Stomach (tissue), 9 donors: Measurements from ENCODE around the gene CCNK. TPM values are rescaled to one million over a fixed set of nuclear protein-coding genes. Genes with fewer than 3 reads are reported as not detected.

ENCODE experiments used
- DNase-seq, 2 donors: peaks; one replicate each; pipeline versions ENCODE4 v3.0.0 to v3.0.0-alpha.2; 2013 to 2019
- H3K27ac ChIP-seq, 5 donors: fragments of 200-600 bp in 4 of 5; sonication (generic) in 4 of 5; one replicate each; pipeline ENCODE4 v1.5.1; 2013 to 2019; ENCODE audit warnings: mild to moderate bottlenecking in 1 of 5, moderate library complexity in 1 of 5
- H3K27me3 ChIP-seq, 3 donors: fragments of 200-600 bp; sonication (generic); one replicate each; pipeline ENCODE4 v1.5.1; 2017 to 2019; ENCODE audit warnings: mixed run types in 1 of 3
- H3K36me3 ChIP-seq, 4 donors: fragments of 200-600 bp; sonication (generic); 1 replicate in 3 of 4; 2 replicates in 1 of 4; pipeline ENCODE4 v1.5.1; 2016 to 2019
- H3K4me1 ChIP-seq, 4 donors: fragments of 200-600 bp; sonication (generic); one replicate each; pipeline ENCODE4 v1.5.1; 2016 to 2019
- H3K4me3 ChIP-seq, 4 donors: fragments of 200-600 bp; sonication (generic) in 3 of 4; one replicate each; pipeline ENCODE4 v1.5.1; 2016 to 2019; ENCODE audit warnings: mild to moderate bottlenecking in 1 of 4
- H3K9me3 ChIP-seq, 4 donors: fragments of 200-600 bp; sonication (generic); one replicate each; pipeline ENCODE4 v1.5.1; 2016 to 2019
- CTCF ChIP-seq, 7 experiments: fragments of 450-650 bp in 4 of 7; fragments of 200-600 bp in 3 of 7; sonication (generic) in 3 of 7; IDR thresholded peaks; one replicate each; pipeline ENCODE4 v1.5.1; 2016 to 2019; ENCODE audit warnings: antibody characterized with exemption in 7 of 7, control low read depth in 2 of 7, mild to moderate bottlenecking in 1 of 7
- EP300 ChIP-seq: sonication (generic); formaldehyde crosslinking; IDR thresholded peaks from one replicate; pipeline ENCODE4 v1.6.1; 2017; ENCODE audit warnings: antibody characterized with exemption
- POLR2A ChIP-seq, 4 donors: fragments of 450-650 bp; IDR thresholded peaks; one replicate each; pipeline ENCODE4 v1.6.1; 2016; ENCODE audit warnings: antibody characterized with exemption in 4 of 4, control low read depth in 2 of 4, mild to moderate bottlenecking in 1 of 4, moderate library complexity in 1 of 4
- POLR2AphosphoS5 ChIP-seq, 3 donors: sonication (generic); formaldehyde crosslinking; IDR thresholded peaks; one replicate each; pipeline ENCODE4 v1.6.1; 2016; ENCODE audit warnings: antibody characterized with exemption in 3 of 3
- WGBS, 5 donors: extraction: QIAGEN DNeasy Blood & Tissue Kit in 3 of 5; methylation state at CpG; one replicate each; pipeline versions ENCODE4 v1.1.5 to v1.1.7; 2013 to 2018; 5-methylcytosine and 5-hydroxymethylcytosine counted together
- intact Hi-C: fragments of 100-400 bp; cut with DNase I; formaldehyde crosslinking; loops from one replicate; pipeline ENCODE4 v1.15.1; 2023; ENCODE audit warnings: low total_unique reads
- polyA plus RNA-seq, 3 donors: library from polyadenylated mRNA; stranded (reverse); fragments of 200-250 nt; gene quantifications; one replicate each; pipeline ENCODE4 v1.2.3, GENCODE V29; 2013
- total RNA-seq, 5 donors: library from RNA; depleted of rRNA; stranded (reverse); fragments of >200 nt; gene quantifications; one replicate each; pipeline versions ENCODE4 v1.1.0 to v1.2.3, GENCODE V29; 2014 to 2016
- donor health status: healthy with polysubstance abuse.
- donor health status: Bipolar disorder and iron deficiency.
- donor health status: healthy.

CCNK gene
- total and polyA plus RNA-seq, 8 donors = 2.3 to 48.3 (median 11.4) TPM

DNA sequence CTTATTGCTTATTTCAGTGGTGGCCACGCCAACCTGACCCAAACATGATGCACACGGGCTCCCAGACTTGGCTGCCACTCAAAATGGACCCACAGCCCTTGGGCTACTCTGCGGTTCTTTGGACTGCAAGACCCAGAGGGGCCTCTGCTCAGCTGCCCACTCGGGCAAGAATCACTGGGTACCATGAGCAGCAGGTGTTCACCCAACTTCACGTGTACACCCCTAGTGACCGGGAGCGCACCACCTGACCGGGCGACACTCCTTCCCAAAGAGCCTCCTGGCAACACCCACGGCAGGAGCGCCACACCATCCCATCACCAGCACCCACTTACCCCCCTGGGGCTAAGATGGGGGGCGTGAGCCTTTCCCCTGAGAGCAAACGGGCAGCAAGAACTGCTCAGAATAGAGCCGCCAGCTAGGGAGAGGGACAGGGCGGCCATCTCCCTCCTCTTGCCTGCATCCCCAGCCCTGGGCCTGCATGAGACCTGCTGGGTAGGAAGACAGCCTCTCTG lies 32.0 kb downstream of the CCNK start:
- Histone ChIP-seq H3K9me3 (no peaks in the 10 kb centered on the region), H3K27ac (no peak overlapping the region), H3K36me3 (peaks cover 16 to 89% (median 77%) of the 10 kb centered on the region in 4 donors), H3K4me1 (peaks cover 9 to 41% (median 19%) of the 10 kb centered on the region in 4 donors), H3K4me3 (no peak overlapping the region), H3K27me3 (no peaks in the 10 kb centered on the region)
- TF ChIP-seq CTCF (IDR thresholded peaks at IDR 0.05) (no peak), POLR2AphosphoS5 (IDR thresholded peaks at IDR 0.05) (no peak)
- intact Hi-C loops = no loop called here
- no peak for DNase-seq
- 79 to 88% (median 84%) methylated on average over 10 to 15 of the region's 15 CpGs for whole genome bisulfite sequencing, 5 donors

DNA sequence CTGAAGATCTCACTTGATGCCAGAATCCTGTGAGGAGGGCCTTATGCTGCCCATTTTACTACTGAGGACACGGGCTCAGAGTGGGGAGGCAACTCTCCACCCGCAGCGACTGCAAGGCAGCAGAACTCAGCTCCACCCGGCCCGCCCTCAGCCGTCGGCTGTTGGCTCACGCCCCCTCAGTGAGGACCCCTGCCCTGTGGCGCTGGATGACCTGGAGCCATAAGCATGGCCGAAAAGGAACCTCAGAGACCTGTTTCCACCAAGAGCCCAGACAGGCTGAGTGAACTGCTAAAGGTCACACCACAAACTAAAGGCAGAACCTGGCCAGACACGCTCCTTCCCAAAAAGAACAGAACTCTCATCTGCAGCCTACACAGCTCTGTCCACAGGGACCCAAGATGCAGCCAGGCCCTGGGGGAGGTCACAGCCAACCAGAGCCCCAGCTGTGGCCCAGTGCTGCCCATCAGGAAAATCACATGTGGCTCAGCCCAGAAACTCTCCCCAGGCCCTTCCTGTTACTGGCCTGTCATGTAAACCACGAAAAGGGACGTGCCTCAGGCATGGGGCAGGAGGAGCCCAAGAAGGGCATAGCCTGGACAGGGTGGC lies 32.8 kb downstream of the CCNK start:
- no peak for TF ChIP-seq POLR2A (IDR thresholded peaks at IDR 0.05)
- TF ChIP-seq CTCF (IDR thresholded peaks at IDR 0.05) = no peak
- no peak for TF ChIP-seq EP300
- TF ChIP-seq POLR2AphosphoS5 (IDR thresholded peaks at IDR 0.05) = no peak
- H3K9me3 ChIP-seq = no peaks in the 10 kb centered on the region
- intact Hi-C loops = no loop called here
- H3K27ac ChIP-seq = no peak overlapping the region
- WGBS, 5 donors = 64 to 84% (median 81%) methylated on average over 3 to 13 of the region's 13 CpGs
- H3K27me3 ChIP-seq = no peaks in the 10 kb centered on the region
- peaks cover 13 to 42% (median 17%) of the 10 kb centered on the region in 4 donors for H3K4me1 ChIP-seq
- H3K4me3 ChIP-seq = no peak overlapping the region
- peak in 1 of 2 donors; percentile 21 for DNase-seq
- peaks cover 9 to 81% (median 69%) of the 10 kb centered on the region in 4 donors for H3K36me3 ChIP-seq

DNA sequence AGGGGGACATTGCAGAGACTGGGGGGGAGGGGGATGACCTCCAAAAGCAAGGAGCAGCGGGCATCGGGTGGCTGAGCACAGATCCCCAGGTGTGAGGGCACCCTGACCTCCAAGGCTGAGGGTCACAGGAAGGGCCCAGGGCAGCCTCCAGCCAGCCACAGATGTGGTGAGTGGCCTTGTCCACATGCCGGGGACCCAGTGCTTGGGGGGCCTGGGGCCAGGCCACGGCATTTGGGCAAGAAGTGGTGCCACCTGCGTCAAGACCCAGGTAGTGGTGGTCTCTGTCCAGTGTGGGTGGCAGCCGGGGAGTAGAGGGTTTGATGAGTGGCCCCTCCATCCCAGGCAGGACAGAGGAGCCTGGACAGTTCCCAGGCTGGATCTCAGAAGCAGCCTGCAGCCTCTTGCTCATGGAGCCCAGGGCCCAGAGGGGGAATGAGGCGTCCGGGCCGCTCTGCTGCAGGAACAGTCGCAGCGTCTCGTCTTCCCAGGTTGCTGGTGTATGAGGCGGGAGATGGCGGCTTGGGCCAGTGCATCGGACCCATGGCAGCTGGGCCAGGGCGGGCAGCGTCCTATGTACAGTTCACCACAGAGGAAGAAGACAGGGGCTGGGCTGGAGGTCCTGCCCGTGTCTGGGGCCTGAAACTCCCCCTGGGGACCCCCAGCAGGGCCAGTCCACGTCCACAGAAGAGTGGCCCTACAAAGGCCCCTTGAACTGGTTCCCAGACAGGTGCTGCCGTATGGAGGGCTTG lies 33.5 kb downstream of the CCNK start:
- intact Hi-C loops = loop anchor here (5.0 kb wide), 1 partner anchor 118 kb away; no protein-coding TSS in a partner anchor

More for the DNA sequence above, 33.5 kb downstream of the CCNK start:
- H3K4me1 ChIP-seq = peaks cover 10 to 37% (median 17%) of the 10 kb centered on the region in 4 donors
- TF ChIP-seq EP300 = no peak
- TF ChIP-seq POLR2AphosphoS5 (IDR thresholded peaks at IDR 0.05) = no peak
- TF ChIP-seq CTCF (IDR thresholded peaks at IDR 0.05) = no peak
- TF ChIP-seq POLR2A (IDR thresholded peaks at IDR 0.05) = no peak
- H3K36me3 ChIP-seq = peaks cover 5 to 74% (median 62%) of the 10 kb centered on the region in 4 donors
- H3K4me3 ChIP-seq = no peak overlapping the region
- no peaks in the 10 kb centered on the region for H3K27me3 ChIP-seq
- H3K27ac ChIP-seq = no peak overlapping the region
- H3K9me3 ChIP-seq = no peaks in the 10 kb centered on the region
- 80 to 93% (median 88%) methylated on average over 12 to 20 of the region's 20 CpGs for WGBS, 5 donors
- DNase-seq = no peak
